Right hindlimb (tissue), 1 donor: ENCODE data around the gene TIMM10.

Experiments used
- DNase-seq: peaks from one replicate; pipeline ENCODE4 v3.0.0-alpha.2; 2018

Gene TIMM10

GRCh38 chr11:57482782-57483561 lies 47.6 kb downstream of the TIMM10 start:
- DNase-seq: peak; percentile 77

- DNase-seq: no peak
Observed at GRCh38 chr11:57481915-57482781, 48.4 kb downstream of the TIMM10 start.

GRCh38 chr11:57481315-57481714 lies 49.2 kb downstream of the TIMM10 start:
- no peak for DNase-seq

- peak; percentile 57 for DNase-seq
Observed at GRCh38 chr11:57480409-57481137, 50.0 kb downstream of the TIMM10 start.

- no peak for DNase-seq
Observed at GRCh38 chr11:57479911-57480310, 50.6 kb downstream of the TIMM10 start.

GRCh38 chr11:57479021-57479663 lies 51.4 kb downstream of the TIMM10 start:
- DNase-seq: no peak
